ENCODE data around the gene CDC42EP3.

- TF ChIP-seq CTCF (IDR thresholded peaks at IDR 0.05), result no peak
- no peak for TF ChIP-seq POLR2A (IDR thresholded peaks at IDR 0.05)
- no peak for TF ChIP-seq EP300 (IDR thresholded peaks at IDR 0.05)
Measured at GRCh38 chr2:37653093-37653492, 18.3 kb downstream of the CDC42EP3 start.
